Mucosa of gallbladder (tissue), 1 donor: Measurements from ENCODE around the gene LSMEM2. TPM values are rescaled to one million over a fixed set of nuclear protein-coding genes. Genes with fewer than 3 reads are reported as not detected.
"Not testable (repeated sequence)": the region's sequence is repeated elsewhere in the genome, so short reads cannot be mapped to it uniquely, and the experiment has no call there.

Source experiments
- DNase-seq: peaks from one replicate; pipeline ENCODE4 v3.0.0-alpha.2; 2020; ENCODE audit warnings: low spot score
- total RNA-seq: library from RNA; stranded (reverse); gene quantifications from one replicate; pipeline ENCODE4 v1.2.1, GENCODE V29; 2021
- donor health status: DM: no; HTN: no; CAD: no.

The LSMEM2 gene
- total RNA-seq, 1 donor from 2014 or later: 0.95 TPM

DNA sequence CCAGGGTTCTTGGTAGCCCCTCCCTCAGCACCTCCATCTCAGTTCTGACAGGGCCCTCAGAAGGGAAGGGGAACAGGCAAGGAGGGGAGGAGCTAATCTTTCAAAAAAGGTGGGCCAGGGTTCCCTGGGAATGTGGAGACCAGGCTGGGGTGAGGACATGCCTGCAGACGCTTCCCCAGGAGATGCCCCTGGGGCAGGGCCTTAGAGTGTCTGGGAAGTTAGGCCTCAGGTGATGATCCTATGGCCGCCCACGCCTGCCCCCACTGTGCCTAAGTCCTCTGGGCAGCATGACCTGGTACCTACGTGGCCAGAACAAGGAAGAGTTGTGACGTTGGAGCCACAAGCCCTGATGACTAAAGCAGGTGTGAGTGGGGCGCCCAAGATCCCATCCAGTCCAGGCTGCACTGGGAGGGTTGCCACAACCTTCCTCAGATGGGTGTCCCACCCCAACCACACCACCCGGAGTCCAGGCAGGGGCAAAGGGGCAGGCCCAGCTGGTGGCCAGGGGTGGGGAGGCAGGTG is 13.9 kb upstream of the LSMEM2 start:
- no peak for DNase-seq

DNA sequence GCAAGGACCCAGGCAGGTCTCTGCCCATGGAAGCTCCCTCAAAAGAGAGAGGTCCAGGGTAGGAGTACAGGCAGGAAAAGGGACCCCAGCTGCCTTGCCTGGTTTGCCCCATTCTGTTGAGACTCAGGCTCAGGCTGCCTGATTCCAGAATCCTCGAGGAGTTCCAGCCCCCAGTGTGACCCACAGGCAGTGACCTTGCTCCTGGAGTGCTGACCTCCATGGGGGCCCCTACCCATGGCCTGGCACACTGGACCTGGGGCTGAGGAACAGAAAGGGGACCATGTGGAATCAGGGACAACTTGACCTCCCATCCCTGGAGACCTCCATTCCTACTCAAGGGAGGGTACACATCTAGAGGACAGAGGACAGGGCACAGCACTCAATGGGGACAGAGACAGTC is 13.3 kb upstream of the LSMEM2 start:
- DNase-seq: no peak

DNA sequence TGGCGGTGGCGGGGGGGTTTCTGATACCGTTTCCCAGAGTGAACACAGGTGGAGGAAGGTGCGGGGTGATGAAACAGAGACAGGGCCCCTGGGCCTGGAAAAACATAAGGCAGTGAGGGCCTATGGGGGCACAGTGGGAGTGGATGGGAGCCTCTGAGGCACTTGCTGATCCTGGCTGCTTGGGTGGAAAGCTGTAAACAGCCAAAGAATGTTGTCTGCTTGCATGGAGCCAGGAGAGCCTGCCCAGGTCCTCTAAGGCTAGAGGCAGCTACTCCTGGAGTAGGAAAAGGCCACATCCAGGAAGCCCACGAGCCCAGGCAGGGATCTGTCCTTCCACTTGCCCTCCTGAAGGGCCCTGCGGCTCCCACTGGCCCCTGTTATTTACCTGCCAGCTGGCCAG is 12.9 kb upstream of the LSMEM2 start:
- DNase-seq: no peak

DNA sequence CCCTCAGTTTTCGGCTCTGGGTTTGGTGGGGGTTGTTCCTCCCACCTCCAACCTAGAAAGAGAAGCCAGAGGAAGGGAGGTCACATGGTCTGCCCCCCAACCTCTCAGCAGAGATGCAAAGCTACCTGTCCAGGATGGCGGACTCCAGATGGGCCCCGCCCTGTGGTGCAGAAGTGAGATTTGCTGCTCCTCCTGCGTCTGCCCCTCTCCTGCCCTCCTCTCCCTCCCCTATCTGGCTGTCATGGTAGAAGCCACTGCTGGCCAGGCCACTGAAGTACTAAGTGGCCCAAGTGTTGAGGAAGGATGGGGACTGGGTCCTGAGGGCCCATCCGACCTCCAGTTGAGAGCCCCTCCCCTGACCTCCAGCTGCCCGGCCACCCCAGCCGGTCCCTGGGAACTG is 12.1 kb upstream of the LSMEM2 start:
- no peak for DNase-seq

DNA sequence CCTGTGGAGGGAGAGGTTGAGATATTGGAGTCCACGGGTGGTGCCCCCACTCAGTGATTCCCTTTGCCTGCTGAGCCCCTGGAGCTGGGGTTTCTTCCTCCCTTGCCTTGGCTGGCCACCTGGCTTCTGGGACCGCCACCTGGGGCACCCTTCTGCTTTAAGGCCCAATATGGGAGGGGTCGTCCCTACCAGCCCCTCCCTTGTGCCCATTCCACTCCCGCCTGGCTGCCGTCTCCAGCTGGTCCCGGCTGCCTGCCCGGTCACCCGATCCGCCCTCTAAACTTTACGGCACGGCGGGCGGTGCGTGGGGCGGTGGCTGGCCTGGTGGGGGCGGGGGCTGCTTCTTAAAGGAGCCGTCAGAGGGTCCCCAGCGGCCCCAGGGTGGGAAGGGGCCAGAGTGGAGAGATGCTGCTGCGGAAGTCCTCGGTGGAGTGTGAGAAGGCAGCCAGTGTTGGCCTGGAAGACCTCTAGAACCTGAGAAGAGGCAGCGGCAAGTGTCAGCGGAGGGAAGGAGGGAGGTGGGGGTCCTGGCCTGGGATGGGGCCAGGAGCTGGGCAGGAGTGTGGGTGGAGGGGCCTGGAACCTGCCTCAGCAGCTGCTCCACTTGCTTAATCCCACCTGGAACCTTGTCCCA is 11.5 kb upstream of the LSMEM2 start:
- peak; percentile 66 for DNase-seq

DNA sequence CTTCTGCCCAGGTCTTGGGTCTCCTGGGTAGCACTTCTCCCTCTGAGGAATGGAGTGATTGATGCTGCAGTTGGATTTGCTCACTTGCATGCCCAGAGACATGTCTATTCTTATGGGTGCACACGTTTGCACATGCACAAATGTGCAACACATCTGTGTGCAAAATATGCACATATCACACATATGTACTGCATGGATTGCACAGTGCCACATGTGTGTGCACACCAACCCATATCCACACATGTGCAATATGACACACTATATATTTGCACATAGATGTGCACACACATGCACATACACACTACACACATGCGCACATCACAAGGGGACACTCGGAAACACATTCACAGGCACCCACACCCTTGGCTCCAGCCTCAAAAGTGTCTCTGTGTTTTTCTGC is 10.6 kb upstream of the LSMEM2 start:
- DNase-seq: no peak

DNA sequence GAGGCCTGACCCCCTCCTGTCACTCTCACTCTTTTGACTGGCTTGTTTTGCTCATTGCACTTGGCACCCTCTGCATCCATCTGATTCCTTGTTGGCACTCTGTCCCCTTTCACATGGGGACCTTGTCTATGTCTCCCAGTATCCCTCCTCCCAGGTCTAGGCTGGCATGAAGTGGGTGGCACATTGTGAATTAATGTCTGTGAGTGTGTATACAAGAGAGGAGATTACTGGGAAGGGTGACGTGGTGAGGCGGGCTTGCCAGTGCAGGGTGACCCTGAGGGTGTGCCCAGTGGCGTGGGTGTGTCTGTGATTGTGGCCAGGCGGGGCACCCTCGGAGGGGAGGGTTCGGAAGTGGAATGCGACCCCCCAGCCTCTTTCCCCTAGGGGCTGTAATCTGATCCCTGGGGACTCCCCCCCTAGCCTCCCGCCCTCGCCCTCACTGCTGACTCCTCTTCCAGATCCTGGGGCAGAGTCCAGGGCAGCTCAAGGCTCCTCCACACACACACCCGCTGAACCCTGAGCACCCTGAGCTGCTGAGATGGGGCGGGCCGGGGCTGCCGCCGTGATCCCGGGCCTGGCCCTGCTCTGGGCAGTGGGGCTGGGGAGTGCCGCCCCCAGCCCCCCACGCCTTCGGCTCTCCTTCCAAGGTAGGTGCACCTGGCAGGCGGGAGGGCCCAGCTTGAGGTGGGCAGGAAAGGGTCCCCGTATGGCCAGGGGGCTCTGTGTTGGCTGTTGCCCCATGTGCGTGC is 10.0 kb upstream of the LSMEM2 start, which contains the start of gene SEMA3B:
TSS of gene SEMA3B (plus strand) at position 445 of the 749 bp plus-strand sequence. CDS start at position 539, 94 bp downstream.
- DNase-seq: peak; percentile 84

DNA sequence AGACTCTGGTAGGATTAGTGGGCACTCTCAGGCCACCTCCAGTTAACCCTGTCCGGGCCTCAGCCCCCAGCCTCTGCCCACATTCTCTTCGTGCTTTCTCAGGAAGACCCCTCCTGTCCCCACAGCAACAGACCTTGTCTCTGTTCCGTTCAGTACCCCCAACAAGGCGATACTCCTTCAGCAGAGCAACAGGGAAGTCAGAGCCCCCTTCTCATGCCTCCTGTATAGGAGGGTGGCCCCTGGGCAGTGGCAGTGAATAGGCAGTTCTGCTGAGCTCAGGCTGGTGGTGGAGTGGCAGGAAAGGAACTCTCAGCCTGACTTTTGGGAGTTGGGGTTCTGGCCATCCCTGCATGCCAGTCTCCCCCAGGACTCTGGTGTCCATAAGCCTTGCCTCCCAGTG is 9.4 kb upstream of the LSMEM2 start:
- DNase-seq: no peak

DNA sequence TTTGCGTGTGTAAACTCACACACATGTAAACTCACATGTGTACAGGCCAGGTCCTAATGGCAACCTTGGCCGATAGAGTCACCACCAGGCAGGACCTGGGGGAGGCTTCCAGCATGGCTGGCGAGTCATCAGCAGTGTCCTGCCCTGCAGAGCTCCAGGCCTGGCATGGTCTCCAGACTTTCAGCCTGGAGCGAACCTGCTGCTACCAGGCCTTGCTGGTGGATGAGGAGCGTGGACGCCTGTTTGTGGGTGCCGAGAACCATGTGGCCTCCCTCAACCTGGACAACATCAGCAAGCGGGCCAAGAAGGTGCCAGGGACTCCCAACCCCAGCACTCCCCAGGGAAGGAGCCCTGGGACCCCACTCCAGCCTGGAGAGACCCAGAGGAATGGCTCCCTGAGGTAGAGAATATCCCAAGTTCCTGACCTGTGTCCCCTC is 8.9 kb upstream of the LSMEM2 start:
- no peak for DNase-seq

DNA sequence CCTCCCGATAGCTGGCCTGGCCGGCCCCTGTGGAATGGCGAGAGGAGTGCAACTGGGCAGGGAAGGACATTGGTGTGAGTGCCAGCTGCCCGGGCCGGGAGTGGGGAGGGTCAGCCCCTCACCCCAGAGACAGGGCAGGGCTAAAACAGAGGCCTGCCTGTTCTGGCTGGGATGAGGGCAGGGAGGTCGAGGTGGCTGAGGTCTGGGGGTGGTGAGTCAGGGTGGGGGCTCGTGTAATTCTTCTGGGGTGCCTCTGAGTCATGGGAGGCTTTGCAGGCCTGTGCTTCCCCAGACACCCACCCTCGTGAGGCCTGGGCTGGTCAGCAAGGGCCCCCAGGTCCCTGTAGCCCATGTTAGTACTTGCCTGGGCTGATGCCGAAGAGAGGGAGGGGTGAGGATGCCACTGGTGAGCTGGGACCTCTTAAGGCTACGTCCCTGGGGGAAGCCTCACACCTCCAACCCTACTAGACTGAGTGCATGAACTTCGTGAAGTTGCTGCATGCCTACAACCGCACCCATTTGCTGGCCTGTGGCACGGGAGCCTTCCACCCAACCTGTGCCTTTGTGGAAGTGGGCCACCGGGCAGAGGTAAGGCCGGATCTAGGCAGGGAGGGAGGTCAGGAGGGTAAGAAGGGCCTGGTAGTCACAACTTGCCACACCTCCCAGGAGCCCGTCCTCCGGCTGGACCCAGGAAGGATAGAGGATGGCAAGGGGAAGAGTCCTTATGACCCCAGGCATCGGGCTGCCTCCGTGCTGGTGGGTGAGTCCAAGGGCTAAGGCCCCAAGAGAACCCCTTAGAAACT is 8.3 kb upstream of the LSMEM2 start:
- DNase-seq: no peak

DNA sequence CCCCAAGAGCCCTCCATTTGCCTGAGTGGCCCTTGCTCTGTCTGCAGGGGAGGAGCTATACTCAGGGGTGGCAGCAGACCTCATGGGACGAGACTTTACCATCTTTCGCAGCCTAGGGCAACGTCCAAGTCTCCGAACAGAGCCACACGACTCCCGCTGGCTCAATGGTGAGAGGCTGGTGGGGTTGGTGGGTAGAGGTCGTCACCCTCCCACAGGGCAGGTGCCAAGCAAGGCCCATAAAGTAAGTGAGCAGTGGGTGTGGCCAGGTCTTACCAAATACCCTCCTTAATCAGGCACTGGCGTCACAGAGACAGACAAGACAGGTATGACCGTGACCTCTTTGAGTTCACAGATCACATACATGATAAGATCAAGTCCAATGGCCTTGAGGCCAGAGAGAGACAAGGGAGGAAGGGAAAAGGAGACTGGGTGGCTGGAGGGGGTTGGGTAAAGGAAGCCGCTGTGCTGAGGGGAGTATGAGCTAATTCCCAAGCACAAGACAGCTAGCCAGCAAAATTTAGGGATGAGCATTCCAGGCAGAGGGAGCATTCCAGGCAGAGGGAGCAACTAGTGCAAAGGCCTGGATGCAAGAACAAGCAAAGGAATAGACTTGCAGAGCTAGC is 7.5 kb upstream of the LSMEM2 start:
- DNase-seq: no peak

DNA sequence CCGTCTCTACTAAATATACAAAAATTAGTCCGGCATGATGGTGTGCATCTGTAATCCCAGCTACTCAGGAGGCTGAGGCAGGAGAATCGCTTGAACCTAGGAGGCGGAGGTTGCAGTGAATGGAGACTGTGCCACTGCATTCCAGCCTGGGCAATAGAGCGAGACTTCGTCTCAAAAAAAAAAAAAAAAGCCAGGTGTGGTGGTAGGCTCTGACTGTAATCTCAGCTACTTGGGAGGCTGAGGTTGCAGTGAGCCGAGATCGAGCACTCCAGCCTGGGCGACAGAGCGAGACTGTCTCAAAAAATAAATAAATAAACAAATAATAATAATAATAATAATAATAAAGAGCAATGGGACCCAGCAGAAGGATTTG is 6.4 kb upstream of the LSMEM2 start:
- DNase-seq: not testable (repeated sequence)

DNA sequence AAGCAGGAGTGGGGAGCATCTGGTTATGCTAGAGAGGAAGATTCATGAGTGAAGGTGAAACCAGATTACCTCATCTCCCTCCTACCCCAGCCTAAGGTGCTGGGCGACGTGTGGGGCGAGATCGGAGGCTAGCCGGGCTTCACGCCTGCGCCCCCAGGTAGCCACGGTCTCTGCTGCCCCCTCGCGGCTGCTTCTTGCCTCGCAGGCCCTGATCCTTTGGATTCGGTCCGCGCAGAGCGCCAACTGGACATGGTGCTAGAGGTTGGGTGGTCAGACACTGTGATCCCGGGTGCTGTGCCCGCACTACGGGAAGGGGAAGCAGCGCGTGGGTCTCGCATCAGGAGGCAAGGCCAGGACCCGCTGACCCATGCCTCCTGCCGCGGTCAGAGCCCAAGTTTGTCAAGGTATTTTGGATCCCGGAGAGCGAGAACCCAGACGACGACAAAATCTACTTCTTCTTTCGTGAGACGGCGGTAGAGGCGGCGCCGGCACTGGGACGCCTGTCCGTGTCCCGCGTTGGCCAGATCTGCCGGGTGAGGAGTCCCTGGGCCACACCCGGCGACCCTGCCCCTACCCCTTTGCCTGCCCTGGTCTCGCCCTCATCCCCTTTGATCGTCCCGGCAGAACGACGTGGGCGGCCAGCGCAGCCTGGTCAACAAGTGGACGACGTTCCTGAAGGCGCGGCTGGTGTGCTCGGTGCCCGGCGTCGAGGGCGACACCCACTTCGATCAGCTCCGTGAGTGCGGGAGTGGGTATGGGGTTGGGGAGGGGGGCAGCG is 5.8 kb upstream of the LSMEM2 start:
- DNase-seq: peak; percentile 85

DNA sequence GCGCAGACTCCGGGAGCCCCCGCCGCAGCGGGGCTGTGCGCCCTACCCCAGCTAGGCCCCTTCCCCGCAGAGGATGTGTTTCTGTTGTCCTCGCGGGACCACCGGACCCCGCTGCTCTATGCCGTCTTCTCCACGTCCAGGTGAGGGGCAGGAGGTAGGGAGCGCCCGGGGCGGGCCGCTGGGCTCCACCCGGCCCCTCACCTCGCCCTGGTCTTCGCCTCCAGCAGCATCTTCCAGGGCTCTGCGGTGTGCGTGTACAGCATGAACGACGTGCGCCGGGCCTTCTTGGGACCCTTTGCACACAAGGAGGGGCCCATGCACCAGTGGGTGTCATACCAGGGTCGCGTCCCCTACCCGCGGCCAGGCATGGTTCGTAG is 5.2 kb upstream of the LSMEM2 start:
- no peak for DNase-seq

DNA sequence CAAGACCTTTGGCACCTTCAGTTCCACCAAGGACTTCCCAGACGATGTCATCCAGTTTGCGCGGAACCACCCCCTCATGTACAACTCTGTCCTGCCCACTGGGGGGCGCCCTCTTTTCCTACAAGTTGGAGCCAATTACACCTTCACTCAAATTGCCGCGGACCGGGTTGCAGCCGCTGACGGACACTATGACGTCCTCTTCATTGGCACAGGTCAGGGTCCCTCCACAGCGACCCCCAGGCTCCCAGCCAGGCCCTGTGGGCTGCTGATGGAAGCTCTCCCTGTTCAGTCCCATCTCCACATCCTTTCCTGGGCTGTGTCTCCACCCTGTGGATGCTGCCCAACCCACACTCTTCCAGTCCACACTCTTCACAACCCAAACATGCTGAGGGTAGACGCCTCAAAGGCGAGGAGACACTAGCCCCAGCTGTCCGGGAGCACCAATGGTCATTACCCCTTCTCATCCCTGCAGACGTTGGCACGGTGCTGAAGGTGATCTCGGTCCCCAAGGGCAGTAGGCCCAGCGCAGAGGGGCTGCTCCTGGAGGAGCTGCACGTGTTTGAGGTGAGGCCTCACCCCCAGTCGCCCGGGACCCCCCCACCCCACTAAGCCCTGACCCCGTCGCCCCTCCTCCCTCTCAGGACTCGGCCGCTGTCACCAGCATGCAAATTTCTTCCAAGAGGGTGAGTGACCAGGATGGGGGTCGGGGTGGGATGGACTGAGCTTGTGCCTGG is 4.3 kb upstream of the LSMEM2 start:
- DNase-seq: peak; percentile 66

DNA sequence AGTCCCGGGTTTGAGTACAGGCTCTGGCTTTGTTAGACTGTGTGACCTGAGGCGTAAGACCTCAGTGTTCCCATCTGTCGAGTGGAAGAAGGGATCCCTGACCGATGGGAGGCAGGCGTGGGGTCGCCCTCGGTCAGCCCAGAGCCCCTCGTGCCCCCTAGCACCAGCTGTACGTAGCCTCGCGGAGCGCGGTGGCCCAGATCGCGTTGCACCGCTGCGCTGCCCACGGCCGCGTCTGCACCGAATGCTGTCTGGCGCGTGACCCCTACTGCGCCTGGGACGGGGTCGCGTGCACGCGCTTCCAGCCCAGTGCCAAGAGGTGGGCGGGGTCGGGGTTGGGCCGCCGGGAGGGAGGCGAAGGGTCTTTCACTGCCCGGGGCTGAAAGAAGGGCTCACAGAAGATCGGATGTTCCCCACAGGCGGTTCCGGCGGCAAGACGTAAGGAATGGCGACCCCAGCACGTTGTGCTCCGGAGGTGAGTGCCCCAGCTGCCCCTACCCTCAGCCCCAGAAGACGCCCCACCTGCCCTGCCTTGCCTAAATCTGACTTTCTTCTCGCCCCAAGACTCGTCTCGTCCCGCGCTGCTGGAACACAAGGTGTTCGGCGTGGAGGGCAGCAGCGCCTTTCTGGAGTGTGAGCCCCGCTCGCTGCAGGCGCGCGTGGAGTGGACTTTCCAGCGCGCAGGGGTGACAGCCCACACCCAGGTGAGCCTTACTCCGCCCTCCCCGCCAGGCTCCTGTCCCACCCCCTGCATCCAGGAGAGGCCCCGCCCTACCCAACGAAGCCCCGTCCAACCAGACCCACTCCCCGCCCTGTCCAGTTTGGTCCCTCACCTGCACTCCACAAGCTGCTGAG is 3.5 kb upstream of the LSMEM2 start:
- no peak for DNase-seq

DNA sequence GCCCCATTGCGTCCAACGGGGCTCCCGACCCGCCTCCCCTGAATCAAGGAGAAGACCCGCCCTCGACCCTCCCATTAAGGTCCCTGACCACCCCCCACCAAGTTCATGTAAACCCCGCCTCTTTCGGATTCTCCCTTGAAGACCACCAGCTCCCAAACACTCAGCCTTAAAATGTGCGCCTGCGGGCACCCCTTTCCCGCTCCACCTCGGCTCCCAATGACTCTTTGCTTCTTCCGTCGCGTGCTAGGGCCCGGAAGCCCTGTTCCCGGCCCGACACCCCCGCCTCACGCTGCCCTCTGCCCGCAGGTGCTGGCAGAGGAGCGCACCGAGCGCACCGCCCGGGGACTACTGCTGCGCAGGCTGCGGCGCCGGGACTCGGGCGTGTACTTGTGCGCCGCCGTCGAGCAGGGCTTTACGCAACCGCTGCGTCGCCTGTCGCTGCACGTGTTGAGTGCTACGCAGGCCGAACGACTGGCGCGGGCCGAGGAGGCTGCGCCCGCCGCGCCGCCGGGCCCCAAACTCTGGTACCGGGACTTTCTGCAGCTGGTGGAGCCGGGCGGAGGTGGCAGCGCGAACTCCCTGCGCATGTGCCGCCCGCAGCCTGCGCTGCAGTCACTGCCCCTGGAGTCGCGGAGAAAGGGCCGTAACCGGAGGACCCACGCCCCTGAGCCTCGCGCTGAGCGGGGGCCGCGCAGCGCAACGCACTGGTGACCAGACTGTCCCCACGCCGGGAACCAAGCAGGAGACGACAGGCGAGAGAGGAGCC is 2.7 kb upstream of the LSMEM2 start:
- no peak for DNase-seq

DNA sequence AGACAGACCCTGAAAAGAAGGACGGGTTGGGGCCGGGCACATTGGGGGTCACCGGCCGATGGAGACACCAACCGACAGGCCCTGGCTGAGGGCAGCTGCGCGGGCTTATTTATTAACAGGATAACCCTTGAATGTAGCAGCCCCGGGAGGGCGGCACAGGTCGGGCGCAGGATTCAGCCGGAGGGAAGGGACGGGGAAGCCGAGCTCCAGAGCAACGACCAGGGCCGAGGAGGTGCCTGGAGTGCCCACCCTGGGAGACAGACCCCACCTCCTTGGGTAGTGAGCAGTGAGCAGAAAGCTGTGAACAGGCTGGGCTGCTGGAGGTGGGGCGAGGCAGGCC is 2.2 kb upstream of the LSMEM2 start:
- no peak for DNase-seq
